PFSK-1 (cell line): ENCODE measurements around the gene ROMO1.

ENCODE experiments used
- FOXP2 ChIP-seq: optimal IDR thresholded peaks from 2 replicates; pipeline ENCODE3; 2011; ENCODE audit warnings: borderline replicate concordance, control low read depth, inconsistent platforms; ENCODE audit not compliant: insufficient read depth; ENCODE audit errors: extremely low read length, extremely low read depth
- POLR2AphosphoS5 ChIP-seq: IDR thresholded peaks from 2 replicates; pipeline ENCODE4 v1.6.1; 2012; ENCODE audit warnings: low read depth, mild to moderate bottlenecking, control low read depth, low read length, moderate library complexity
- REST ChIP-seq, 2 experiments: IDR thresholded peaks; 2 replicates each; pipeline versions ENCODE4 v1.6.1 to v1.8.0; 2011 to 2012; ENCODE audit warnings: low read depth in 2 of 2, low read length in 2 of 2, control low read depth in 1 of 2, inconsistent platforms in 1 of 2, mild to moderate bottlenecking in 1 of 2, moderate library complexity in 1 of 2; ENCODE audit not compliant: insufficient read depth in 1 of 2
- SIN3A ChIP-seq: IDR thresholded peaks from 2 replicates; pipeline ENCODE4 v1.6.1; 2012; ENCODE audit warnings: mild to moderate bottlenecking, low read length, moderate library complexity, borderline replicate concordance; ENCODE audit not compliant: insufficient read depth
- TAF1 ChIP-seq: IDR thresholded peaks from 2 replicates; pipeline ENCODE4 v1.6.1; 2012; ENCODE audit warnings: low read length, control low read depth, borderline replicate concordance; ENCODE audit not compliant: insufficient read depth

Gene ROMO1

GRCh38 chr20:35653430-35653734 lies 45.8 kb upstream of the ROMO1 start:
- TF ChIP-seq SIN3A (no peak), FOXP2 (no peak)

GRCh38 chr20:35653893-35654292 lies 45.3 kb upstream of the ROMO1 start:
- TF ChIP-seq POLR2AphosphoS5 (no peak), SIN3A (no peak), FOXP2 (no peak), TAF1 (no peak), REST (IDR thresholded peaks at IDR 0.05; ENCODE audit: insufficient read depth in 1 of 2, low read depth in 2 of 2, low read length in 2 of 2) (no peak)

GRCh38 chr20:35654415-35654814 lies 44.8 kb upstream of the ROMO1 start:
- no peak for TF ChIP-seq POLR2AphosphoS5
- TF ChIP-seq TAF1: no peak
- TF ChIP-seq SIN3A: no peak
- TF ChIP-seq FOXP2: no peak
- TF ChIP-seq REST (IDR thresholded peaks at IDR 0.05; ENCODE audit: insufficient read depth in 1 of 2, low read depth in 2 of 2, low read length in 2 of 2): no peak

- no peak for TF ChIP-seq FOXP2
- no peak for TF ChIP-seq REST (IDR thresholded peaks at IDR 0.05; ENCODE audit: insufficient read depth in 1 of 2, low read depth in 2 of 2, low read length in 2 of 2)
- TF ChIP-seq TAF1: no peak
- TF ChIP-seq POLR2AphosphoS5: no peak
- TF ChIP-seq SIN3A: no peak
These were observed 41.9 kb upstream of the ROMO1 start for GRCh38 chr20:35657271-35657670.

- TF ChIP-seq SIN3A (no peak), TAF1 (no peak), FOXP2 (no peak), REST (IDR thresholded peaks at IDR 0.05; ENCODE audit: insufficient read depth in 1 of 2, low read depth in 2 of 2, low read length in 2 of 2) (no peak), POLR2AphosphoS5 (no peak)
These were observed 38.9 kb upstream of the ROMO1 start for GRCh38 chr20:35660122-35660937.

- TF ChIP-seq POLR2AphosphoS5: no peak
- no peak for TF ChIP-seq REST (IDR thresholded peaks at IDR 0.05; ENCODE audit: insufficient read depth in 1 of 2, low read depth in 2 of 2, low read length in 2 of 2)
- no peak for TF ChIP-seq SIN3A
- no peak for TF ChIP-seq TAF1
- no peak for TF ChIP-seq FOXP2
These were observed 38.2 kb upstream of the ROMO1 start for GRCh38 chr20:35661053-35661452.
